Esophagus muscularis mucosa (tissue), 4 donors: ENCODE data around the gene FRMD4A.

Source experiments
- EP300 ChIP-seq: sonication (generic); formaldehyde crosslinking; IDR thresholded peaks from one replicate; pipeline ENCODE4 v1.6.1; 2017; ENCODE audit warnings: antibody characterized with exemption
- POLR2A ChIP-seq: fragments of 450-650 bp; IDR thresholded peaks from one replicate; pipeline ENCODE4 v1.6.1; 2017; ENCODE audit warnings: antibody characterized with exemption, moderate library complexity, mild to moderate bottlenecking, low read depth
- POLR2AphosphoS5 ChIP-seq, 2 donors: sonication (generic); formaldehyde crosslinking; IDR thresholded peaks; one replicate each; pipeline ENCODE4 v1.6.1; 2017; ENCODE audit warnings: antibody characterized with exemption in 2 of 2
- TF ChIP-seq, protein P1 (sequence below), 3 experiments: fragments of 200-600 bp in 2 of 3; fragments of 450-650 bp in 1 of 3; sonication (generic) in 2 of 3; IDR thresholded peaks; one replicate each; pipeline ENCODE4 v1.5.1; 2017 to 2019; ENCODE audit warnings: antibody characterized with exemption in 3 of 3, mild to moderate bottlenecking in 2 of 3, moderate library complexity in 1 of 3

GRCh38 chr10:13678101-13678843 is 652.5 kb downstream of the FRMD4A start:
- no peak for TF ChIP-seq POLR2A
- TF ChIP-seq, protein P1, sequence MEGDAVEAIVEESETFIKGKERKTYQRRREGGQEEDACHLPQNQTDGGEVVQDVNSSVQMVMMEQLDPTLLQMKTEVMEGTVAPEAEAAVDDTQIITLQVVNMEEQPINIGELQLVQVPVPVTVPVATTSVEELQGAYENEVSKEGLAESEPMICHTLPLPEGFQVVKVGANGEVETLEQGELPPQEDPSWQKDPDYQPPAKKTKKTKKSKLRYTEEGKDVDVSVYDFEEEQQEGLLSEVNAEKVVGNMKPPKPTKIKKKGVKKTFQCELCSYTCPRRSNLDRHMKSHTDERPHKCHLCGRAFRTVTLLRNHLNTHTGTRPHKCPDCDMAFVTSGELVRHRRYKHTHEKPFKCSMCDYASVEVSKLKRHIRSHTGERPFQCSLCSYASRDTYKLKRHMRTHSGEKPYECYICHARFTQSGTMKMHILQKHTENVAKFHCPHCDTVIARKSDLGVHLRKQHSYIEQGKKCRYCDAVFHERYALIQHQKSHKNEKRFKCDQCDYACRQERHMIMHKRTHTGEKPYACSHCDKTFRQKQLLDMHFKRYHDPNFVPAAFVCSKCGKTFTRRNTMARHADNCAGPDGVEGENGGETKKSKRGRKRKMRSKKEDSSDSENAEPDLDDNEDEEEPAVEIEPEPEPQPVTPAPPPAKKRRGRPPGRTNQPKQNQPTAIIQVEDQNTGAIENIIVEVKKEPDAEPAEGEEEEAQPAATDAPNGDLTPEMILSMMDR (IDR thresholded peaks at IDR 0.05), result no peak
- TF ChIP-seq POLR2AphosphoS5 (IDR thresholded peaks at IDR 0.05), result no peak
- no peak for TF ChIP-seq EP300
